Spleen (tissue), 11 donors: ENCODE results near the gene LRRC3B. TPM values are rescaled to one million over a fixed set of nuclear protein-coding genes. Genes with fewer than 3 reads are reported as not detected.

ENCODE experiments used
- DNase-seq: peaks from one replicate; pipeline ENCODE4 v3.0.0-alpha.2; 2020
- H3K27ac ChIP-seq, 8 donors: fragments of 200-600 bp; sonication (generic) in 7 of 8; 1 replicate in 4 of 8; 2 replicates in 4 of 8; pipeline versions ENCODE4 v1.5.0 to v1.8.0; 2016 to 2021; ENCODE audit warnings: inconsistent platforms in 4 of 8, mild to moderate bottlenecking in 4 of 8, moderate library complexity in 1 of 8
- H3K27me3 ChIP-seq, 7 donors: fragments of 200-600 bp; sonication (generic) in 6 of 7; replicated peaks in 1 of 7; 1 replicate in 4 of 7; 2 replicates in 3 of 7; pipeline versions ENCODE4 v1.5.0 to v1.8.0; 2016 to 2021; ENCODE audit warnings: inconsistent platforms in 3 of 7, mild to moderate bottlenecking in 1 of 7
- H3K36me3 ChIP-seq, 6 donors: fragments of 200-600 bp; sonication (generic) in 5 of 6; 1 replicate in 4 of 6; 2 replicates in 2 of 6; pipeline versions ENCODE4 v1.5.0 to v1.8.0; 2016 to 2021; ENCODE audit warnings: inconsistent platforms in 2 of 6
- H3K4me1 ChIP-seq, 6 donors: fragments of 200-600 bp; sonication (generic) in 5 of 6; 1 replicate in 3 of 6; 2 replicates in 3 of 6; pipeline versions ENCODE4 v1.5.0 to v1.8.0; 2016 to 2021; ENCODE audit warnings: inconsistent platforms in 3 of 6
- H3K4me3 ChIP-seq, 8 donors: fragments of 200-600 bp; sonication (generic) in 7 of 8; 1 replicate in 4 of 8; 2 replicates in 4 of 8; pipeline versions ENCODE4 v1.5.0 to v1.8.0; 2016 to 2021; ENCODE audit warnings: inconsistent platforms in 4 of 8, mild to moderate bottlenecking in 4 of 8, moderate library complexity in 2 of 8
- H3K9me3 ChIP-seq, 8 donors: fragments of 200-600 bp; sonication (generic) in 7 of 8; 1 replicate in 4 of 8; 2 replicates in 4 of 8; pipeline versions ENCODE4 v1.5.0 to v1.8.0; 2016 to 2021; ENCODE audit warnings: inconsistent platforms in 4 of 8
- POLR2A ChIP-seq, 3 donors: fragments of 450-650 bp; IDR thresholded peaks; one replicate each; pipeline ENCODE4 v1.5.1; 2017; ENCODE audit warnings: antibody characterized with exemption in 3 of 3, mild to moderate bottlenecking in 1 of 3
- POLR2AphosphoS5 ChIP-seq, 3 donors: sonication (generic); formaldehyde crosslinking; IDR thresholded peaks; one replicate each; pipeline ENCODE4 v1.5.1; 2017; ENCODE audit warnings: antibody characterized with exemption in 3 of 3
- WGBS, 5 donors: extraction: QIAGEN DNeasy Blood & Tissue Kit in 3 of 5; methylation state at CpG; one replicate each; pipeline versions ENCODE4 v1.1.5 to v1.1.7; 2013 to 2018; 5-methylcytosine and 5-hydroxymethylcytosine counted together
- intact Hi-C: fragments of 100-400 bp; cut with DNase I; formaldehyde crosslinking; loops from one replicate; pipeline ENCODE4 v1.15.0; 2023; ENCODE audit warnings: low total_unique reads
- polyA plus RNA-seq, 3 donors: library from polyadenylated mRNA; stranded (reverse); fragments of 200-250 nt; gene quantifications; one replicate each; pipeline ENCODE4 v1.2.1, GENCODE V29; 2013
- total RNA-seq, 7 donors: library from RNA; depleted of rRNA in 3 of 7; stranded (reverse); fragments of >200 nt in 3 of 7; fragmentation: NEBNext Ultra II Directional in 4 of 7; extraction: Animal tissue kit (Norgen Biotek cat#: 25700) in 4 of 7; gene quantifications; one replicate each; pipeline versions ENCODE4 v1.1.0 to v1.2.1, GENCODE V29; 2016 to 2021
- TF ChIP-seq, protein P1 (sequence below), 11 experiments: fragments of 200-600 bp in 7 of 11; fragments of 450-650 bp in 4 of 11; sonication (generic) in 4 of 11; IDR thresholded peaks in 8 of 11; conservative IDR thresholded peaks in 3 of 11; 1 replicate in 7 of 11; 2 replicates in 4 of 11; pipeline versions ENCODE4 v1.4.0 to v1.8.0; 2016 to 2021; ENCODE audit warnings: antibody characterized with exemption in 11 of 11, inconsistent platforms in 4 of 11, mild to moderate bottlenecking in 1 of 11
- donor health status: healthy with polysubstance abuse.
- donor health status: DM: no; HTN: no; CAD: no; lungs with moderate emphysema.
- donor health status: DM: no; HTN: no; CAD: no.
- donor health status: Bipolar disorder and iron deficiency.
- donor health status: healthy.
- donor health status: DM: no; HTN: no; CAD: no.
- donor health status: DM: yes; HTN: yes; CAD: no.

Gene LRRC3B
- total and polyA plus RNA-seq, 10 donors: 0.05 TPM; not detected in 9

DNA sequence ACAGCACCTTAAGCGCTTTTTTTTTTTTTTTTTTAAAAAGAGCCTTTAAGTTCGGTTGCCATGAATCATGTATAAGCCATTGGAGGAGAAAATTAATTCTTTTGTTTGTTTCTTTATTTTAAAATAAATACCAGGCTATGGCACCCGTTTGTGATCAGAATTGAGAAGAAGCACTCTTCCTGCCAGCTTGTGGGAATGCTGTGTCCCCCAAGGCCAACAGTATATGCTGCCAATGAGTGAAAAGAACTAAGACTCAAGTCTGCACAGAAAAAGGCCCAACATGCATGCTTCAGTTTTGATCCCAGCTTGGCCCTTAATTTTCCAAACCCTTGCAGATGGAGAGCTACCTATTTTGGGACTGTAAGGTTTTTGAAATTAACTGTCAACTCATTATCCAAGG lies 90.5 kb downstream of the LRRC3B start:
- no peaks in the 10 kb centered on the region for H3K36me3 ChIP-seq
- H3K9me3 ChIP-seq: no peaks in the 10 kb centered on the region
- intact Hi-C loops: no loop called here
- no peak overlapping the region for H3K4me3 ChIP-seq
- DNase-seq: no peak
- no peak for TF ChIP-seq POLR2AphosphoS5 (IDR thresholded peaks at IDR 0.05)
- TF ChIP-seq, protein P1, sequence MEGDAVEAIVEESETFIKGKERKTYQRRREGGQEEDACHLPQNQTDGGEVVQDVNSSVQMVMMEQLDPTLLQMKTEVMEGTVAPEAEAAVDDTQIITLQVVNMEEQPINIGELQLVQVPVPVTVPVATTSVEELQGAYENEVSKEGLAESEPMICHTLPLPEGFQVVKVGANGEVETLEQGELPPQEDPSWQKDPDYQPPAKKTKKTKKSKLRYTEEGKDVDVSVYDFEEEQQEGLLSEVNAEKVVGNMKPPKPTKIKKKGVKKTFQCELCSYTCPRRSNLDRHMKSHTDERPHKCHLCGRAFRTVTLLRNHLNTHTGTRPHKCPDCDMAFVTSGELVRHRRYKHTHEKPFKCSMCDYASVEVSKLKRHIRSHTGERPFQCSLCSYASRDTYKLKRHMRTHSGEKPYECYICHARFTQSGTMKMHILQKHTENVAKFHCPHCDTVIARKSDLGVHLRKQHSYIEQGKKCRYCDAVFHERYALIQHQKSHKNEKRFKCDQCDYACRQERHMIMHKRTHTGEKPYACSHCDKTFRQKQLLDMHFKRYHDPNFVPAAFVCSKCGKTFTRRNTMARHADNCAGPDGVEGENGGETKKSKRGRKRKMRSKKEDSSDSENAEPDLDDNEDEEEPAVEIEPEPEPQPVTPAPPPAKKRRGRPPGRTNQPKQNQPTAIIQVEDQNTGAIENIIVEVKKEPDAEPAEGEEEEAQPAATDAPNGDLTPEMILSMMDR (IDR thresholded peaks at IDR 0.05 in 8 of 11, conservative IDR thresholded peaks at IDR 0.05 in 3 of 11): no peak
- TF ChIP-seq POLR2A (IDR thresholded peaks at IDR 0.05): no peak
- H3K4me1 ChIP-seq: no peaks in the 10 kb centered on the region
- H3K27ac ChIP-seq: no peak overlapping the region
- no peaks in the 10 kb centered on the region for H3K27me3 ChIP-seq
- WGBS, 5 donors: 72 to 84% (median 80%) methylated on average over 3 of the region's 3 CpGs

DNA sequence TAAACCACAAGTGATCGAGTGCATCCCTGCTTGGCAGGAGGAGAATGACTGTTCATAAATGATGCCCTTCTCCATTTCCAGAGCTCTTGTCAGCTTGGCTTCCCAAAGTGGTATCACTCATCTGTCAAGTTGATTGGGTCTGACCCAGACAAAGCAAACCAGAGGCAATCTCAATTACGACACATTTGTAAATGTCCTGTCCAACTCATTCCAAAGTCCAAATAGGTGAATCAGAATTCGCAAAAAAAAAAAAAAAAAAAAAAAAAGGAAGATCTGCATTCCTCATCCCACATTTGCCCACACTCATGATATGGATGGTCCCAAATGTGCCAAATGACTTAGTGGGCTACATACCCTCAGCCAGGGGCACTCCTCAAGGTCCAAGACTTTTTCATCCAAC lies 91.9 kb downstream of the LRRC3B start:
- Histone ChIP-seq H3K36me3 (no peaks in the 10 kb centered on the region), H3K27ac (no peak overlapping the region), H3K4me1 (no peaks in the 10 kb centered on the region), H3K9me3 (no peaks in the 10 kb centered on the region), H3K4me3 (no peak overlapping the region), H3K27me3 (no peaks in the 10 kb centered on the region)
- no peak for DNase-seq
- intact Hi-C loops: no loop called here
- WGBS, 5 donors: 83 to 90% (median 87%) methylated on average over 3 of the region's 3 CpGs
- TF ChIP-seq, protein P1 (IDR thresholded peaks at IDR 0.05 in 8 of 11, conservative IDR thresholded peaks at IDR 0.05 in 3 of 11): no peak
- TF ChIP-seq POLR2A (IDR thresholded peaks at IDR 0.05) (no peak), POLR2AphosphoS5 (IDR thresholded peaks at IDR 0.05) (no peak)

DNA sequence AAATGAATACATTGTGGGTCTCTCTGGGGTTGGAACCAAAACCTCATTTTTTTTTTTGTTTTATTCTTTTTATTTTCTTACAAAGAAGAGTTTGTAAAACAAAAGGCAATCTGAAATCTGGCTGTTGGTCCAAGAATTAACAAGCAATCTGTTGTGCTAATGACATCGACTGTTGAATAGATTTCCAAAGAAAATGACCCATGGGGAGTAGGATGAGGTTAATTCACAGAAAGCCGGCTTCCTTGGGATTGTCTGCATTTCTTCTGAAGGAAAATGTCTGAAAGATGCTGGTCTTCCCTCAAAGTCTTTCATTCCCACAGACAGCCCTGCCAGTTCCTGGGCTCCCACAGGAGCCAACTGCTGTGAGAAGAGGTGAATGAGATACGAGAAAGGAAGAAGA lies 92.9 kb downstream of the LRRC3B start:
- no peaks in the 10 kb centered on the region for H3K4me1 ChIP-seq
- no peaks in the 10 kb centered on the region for H3K27me3 ChIP-seq
- H3K27ac ChIP-seq: no peak overlapping the region
- intact Hi-C loops: no loop called here
- H3K36me3 ChIP-seq: no peaks in the 10 kb centered on the region
- no peak for DNase-seq
- no peak overlapping the region for H3K4me3 ChIP-seq
- H3K9me3 ChIP-seq: no peaks in the 10 kb centered on the region
- TF ChIP-seq, protein P1 (IDR thresholded peaks at IDR 0.05 in 8 of 11, conservative IDR thresholded peaks at IDR 0.05 in 3 of 11): no peak
- TF ChIP-seq POLR2AphosphoS5 (IDR thresholded peaks at IDR 0.05): no peak
- no peak for TF ChIP-seq POLR2A (IDR thresholded peaks at IDR 0.05)
- WGBS, 5 donors: 80 to 97% (median 86%) methylated on average over 3 of the region's 3 CpGs

DNA sequence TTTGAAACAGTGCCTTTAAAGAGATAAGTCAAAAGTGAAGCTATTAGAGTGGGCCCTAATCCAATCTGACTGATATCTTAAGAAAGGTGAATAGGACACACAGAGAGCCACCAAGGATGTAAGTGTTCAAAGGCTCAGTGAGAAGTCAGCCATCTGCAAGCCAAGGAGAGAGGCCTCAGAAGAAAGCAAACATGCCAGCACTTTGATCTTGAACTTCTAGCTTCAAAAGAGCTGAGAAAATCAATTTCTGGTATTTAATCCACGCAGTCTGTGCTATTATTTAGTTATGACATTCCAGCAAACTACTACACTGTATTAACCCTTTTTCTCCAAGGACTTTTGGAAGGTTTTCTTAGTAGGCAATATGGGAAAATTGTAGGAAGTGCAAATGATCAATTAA lies 95.7 kb downstream of the LRRC3B start:
- Histone ChIP-seq H3K9me3 (no peaks in the 10 kb centered on the region), H3K4me1 (no peaks in the 10 kb centered on the region), H3K27me3 (no peaks in the 10 kb centered on the region), H3K4me3 (no peak overlapping the region), H3K36me3 (no peaks in the 10 kb centered on the region), H3K27ac (no peak overlapping the region)
- DNase-seq: no peak
- WGBS, 5 donors: 62 to 83% (median 74%) methylated on average over 1 of the region's 1 CpG
- TF ChIP-seq, protein P1 (IDR thresholded peaks at IDR 0.05 in 8 of 11, conservative IDR thresholded peaks at IDR 0.05 in 3 of 11): no peak
- TF ChIP-seq POLR2A (IDR thresholded peaks at IDR 0.05) (no peak), POLR2AphosphoS5 (IDR thresholded peaks at IDR 0.05) (no peak)
- intact Hi-C loops: no loop called here
